IMR-90 (cell line): ENCODE data around the gene PCDH1.

Experiments
- MXI1 ChIP-seq: IDR thresholded peaks from 2 replicates; pipeline ENCODE4 v1.6.1; 2012; ENCODE audit warnings: low read depth, mild to moderate bottlenecking, low read length, moderate library complexity, borderline replicate concordance
- TF ChIP-seq, protein P1 (sequence below): conservative IDR thresholded peaks from 2 replicates; pipeline ENCODE4 v1.5.1; 2012; ENCODE audit warnings: mild to moderate bottlenecking, low read depth, low read length, improper control_type of control experiment
- TF ChIP-seq, protein P2 (sequence below): fragments of 150-350 bp; IDR thresholded peaks from 2 replicates; pipeline ENCODE4 v1.6.1; 2016; ENCODE audit warnings: low read depth, mild to moderate bottlenecking, low read length, moderate library complexity, borderline replicate concordance

DNA sequence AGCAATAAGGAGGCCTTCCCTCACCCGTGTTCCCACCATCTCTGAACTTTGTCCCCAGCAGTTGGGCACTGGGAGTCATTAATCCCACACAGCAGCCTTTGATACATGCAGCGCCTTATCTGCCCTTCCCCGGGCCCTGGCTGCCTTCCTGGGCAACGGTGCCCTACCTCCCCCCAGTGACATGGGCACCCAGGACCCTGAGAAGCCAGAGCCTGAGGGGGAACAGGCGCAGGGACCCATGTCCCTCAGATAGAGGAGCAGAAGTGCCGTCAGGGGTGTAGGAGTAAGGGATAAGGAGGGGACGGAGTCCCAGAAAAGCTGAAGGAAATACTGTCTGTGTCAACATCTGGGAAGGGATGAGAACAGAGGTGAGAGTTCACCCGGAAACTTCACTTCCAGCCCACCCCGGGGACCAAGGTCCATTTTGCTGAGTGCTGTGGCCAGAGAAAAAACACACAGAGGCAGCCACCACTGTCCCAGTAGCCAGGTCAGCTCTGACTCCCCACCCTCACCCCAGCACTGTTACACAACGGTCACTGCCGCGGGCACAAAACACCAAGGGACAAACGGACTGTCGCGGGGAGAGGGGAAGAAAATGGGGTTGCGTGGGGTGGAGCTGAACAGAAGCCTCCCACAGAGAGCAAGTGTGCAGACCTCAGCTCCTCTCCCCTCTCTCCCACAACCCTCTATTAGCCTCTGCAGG, 3.8 kb downstream of the PCDH1 start:
- TF ChIP-seq, protein P1, sequence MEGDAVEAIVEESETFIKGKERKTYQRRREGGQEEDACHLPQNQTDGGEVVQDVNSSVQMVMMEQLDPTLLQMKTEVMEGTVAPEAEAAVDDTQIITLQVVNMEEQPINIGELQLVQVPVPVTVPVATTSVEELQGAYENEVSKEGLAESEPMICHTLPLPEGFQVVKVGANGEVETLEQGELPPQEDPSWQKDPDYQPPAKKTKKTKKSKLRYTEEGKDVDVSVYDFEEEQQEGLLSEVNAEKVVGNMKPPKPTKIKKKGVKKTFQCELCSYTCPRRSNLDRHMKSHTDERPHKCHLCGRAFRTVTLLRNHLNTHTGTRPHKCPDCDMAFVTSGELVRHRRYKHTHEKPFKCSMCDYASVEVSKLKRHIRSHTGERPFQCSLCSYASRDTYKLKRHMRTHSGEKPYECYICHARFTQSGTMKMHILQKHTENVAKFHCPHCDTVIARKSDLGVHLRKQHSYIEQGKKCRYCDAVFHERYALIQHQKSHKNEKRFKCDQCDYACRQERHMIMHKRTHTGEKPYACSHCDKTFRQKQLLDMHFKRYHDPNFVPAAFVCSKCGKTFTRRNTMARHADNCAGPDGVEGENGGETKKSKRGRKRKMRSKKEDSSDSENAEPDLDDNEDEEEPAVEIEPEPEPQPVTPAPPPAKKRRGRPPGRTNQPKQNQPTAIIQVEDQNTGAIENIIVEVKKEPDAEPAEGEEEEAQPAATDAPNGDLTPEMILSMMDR, result no peak
- TF ChIP-seq, protein P2, sequence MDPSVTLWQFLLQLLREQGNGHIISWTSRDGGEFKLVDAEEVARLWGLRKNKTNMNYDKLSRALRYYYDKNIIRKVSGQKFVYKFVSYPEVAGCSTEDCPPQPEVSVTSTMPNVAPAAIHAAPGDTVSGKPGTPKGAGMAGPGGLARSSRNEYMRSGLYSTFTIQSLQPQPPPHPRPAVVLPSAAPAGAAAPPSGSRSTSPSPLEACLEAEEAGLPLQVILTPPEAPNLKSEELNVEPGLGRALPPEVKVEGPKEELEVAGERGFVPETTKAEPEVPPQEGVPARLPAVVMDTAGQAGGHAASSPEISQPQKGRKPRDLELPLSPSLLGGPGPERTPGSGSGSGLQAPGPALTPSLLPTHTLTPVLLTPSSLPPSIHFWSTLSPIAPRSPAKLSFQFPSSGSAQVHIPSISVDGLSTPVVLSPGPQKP, result no peak
- no peak for TF ChIP-seq MXI1
